ENCODE results near the gene MEI1.
"Not testable (repeated sequence)": the region's sequence is repeated elsewhere in the genome, so short reads cannot be mapped to it uniquely, and the experiment has no call there.

Gene MEI1

DNA sequence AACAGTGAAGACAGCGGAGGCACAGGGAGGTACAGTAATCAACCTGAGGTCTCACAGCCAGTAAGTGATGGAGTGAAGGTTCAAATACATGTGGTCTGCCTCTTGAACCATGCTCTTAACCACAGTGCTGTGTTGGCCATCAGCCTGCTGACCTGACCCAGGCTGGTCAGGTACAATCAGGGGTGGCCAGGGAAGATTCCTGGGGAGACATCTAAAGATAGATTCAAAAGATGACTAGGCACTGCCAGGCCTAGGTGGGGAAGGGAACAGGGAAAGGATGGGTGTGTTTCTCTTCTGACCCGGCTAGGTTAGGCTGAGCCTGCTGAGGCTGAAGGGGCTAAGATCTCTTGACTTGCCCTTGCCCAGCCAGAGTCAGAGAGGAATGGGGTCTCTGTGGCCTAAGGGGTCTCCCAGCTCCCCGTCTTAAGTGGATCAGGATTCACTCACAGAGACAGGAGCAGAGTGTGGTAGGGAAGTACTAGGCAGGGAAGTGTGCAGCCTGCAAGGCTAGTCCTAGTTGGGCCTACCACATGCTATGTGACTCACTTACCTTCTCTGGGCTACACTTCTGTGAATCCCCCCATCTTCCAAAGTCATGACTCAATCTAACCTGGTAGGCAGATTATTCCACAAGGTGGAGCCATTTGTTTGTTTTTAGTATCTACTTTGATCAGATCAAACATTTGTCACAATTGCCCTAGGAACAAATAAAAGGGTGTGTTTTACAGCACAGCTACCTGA lies 123.2 kb downstream of the MEI1 start:
- peak; percentile 82 for DNase-seq (ENCODE audit: low spot score)

DNA sequence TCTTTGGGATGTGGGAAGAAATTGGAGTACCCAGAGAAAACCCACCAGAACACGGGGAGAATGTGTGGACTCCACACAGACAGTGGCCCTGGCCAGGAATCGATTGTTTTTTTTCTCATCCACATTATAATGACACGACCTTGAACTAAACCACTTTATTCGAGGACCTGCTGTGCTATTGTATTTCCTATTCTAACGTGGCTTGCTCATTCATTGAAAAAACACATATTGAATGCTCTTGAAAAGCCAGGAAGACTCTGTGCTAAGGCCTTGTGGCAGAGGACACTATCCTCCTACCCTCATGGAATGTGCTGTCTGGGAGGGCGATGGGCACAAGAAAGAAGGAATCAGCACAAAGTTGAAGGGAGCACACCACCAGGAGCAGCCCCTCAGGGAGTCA lies 124.5 kb downstream of the MEI1 start:
- no peak for DNase-seq (ENCODE audit: low spot score)

DNA sequence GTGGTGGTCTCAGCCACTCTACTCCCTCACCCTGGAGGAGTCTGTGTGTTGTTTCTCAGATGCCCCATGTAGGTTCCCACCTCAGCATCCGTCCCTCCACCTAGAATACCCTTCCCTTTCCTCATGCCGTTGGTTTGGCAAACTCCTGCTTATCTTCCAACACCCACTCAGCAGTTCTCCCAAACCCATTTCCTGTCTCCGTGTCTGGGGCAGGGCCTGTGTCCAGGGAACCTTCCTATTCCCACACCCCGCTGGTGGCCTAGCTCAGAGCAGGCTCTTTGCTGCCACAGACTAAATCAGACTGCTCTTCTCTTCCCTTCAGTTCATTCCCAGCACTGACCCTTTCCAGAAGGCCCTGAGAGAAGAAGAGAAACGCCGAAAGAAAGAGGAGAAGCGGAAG lies 126.1 kb downstream of the MEI1 start:
- no peak for DNase-seq (ENCODE audit: low spot score)

DNA sequence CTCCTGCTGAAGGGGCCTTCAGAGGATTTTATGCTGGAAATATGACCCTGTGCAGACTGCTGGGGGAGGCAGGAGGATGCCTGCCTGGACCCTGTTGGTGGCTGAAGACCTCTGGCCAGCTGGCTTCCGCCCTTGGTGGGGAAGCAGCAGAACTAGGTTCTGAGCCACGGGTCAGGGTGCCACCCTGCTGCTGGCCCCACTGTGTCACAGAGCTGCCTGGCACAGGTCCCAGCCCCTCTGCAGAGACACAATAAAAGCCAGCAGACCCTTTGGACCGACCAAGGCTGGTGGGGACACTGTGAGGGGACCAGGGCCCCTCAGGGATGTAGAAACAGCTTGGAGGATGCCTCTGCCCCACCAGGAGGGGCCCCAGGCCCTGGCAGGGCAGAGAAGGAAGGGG lies 126.7 kb downstream of the MEI1 start:
- DNase-seq (ENCODE audit: low spot score), result no peak

DNA sequence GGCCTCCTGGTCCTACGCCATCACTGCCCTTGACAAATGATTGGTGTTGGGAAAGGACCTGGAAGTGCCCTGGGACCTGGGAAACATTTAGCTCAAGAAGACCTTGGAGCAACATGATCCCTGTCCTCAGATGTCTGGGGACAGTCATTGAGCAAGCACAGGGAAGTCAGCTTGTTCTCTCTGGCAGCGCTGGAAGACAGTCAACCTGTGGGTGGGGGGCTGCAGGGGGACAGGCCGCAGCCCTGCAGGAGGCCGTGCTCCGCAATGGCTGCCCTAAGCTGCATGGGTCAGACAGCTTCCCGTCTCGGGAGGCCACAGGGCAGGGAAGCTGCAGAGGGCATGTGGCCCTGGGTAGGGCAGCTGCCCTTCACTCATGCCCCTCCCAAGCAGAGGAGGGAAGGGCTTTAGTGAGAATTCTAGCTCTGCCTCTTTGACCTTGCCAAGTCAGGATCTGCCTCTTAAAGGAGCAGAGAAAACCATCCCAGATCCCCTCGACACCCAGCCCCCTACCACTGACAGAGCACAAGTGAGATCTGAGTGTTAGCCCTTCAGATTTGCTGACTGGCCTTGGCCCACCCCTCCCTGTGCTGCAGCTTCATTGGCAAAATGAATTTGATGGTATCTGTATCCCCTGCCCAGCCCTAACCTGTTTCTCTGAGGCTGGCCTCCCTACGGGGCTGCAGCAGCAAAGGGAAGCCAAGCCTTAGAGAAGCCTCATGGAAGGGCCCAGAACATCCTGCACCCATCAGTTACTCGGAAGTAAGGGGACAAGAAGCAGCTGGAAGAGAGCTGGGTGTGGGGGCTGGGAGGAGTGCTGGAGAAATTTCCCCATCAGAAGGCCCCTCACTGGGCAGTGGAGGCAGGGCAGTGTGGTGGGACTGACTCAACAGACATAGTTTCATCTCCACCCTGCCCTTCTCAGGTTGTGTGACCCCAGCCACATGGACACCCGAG lies 127.4 kb downstream of the MEI1 start:
- DNase-seq (ENCODE audit: low spot score), result no peak

DNA sequence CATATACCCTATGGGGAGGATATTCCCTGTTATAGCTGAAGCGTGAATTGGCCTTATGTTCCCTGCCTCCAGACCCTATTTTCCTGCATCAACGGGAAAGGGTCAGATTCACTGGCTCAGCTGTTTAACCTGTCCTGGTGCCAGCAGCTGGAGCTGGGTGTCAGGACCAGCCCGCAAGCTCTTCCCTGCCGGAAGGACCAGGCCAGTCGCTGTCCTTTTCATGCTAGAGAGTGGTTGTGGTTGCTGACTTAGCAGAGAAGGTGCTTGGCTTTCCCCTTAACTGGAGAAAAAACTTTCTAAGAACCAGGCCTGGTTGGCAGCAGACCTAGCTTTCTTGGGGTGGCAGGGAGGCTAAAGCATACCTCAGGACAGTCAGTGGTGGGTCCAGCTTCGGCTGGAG lies 128.4 kb downstream of the MEI1 start:
- no peak for DNase-seq (ENCODE audit: low spot score)

DNA sequence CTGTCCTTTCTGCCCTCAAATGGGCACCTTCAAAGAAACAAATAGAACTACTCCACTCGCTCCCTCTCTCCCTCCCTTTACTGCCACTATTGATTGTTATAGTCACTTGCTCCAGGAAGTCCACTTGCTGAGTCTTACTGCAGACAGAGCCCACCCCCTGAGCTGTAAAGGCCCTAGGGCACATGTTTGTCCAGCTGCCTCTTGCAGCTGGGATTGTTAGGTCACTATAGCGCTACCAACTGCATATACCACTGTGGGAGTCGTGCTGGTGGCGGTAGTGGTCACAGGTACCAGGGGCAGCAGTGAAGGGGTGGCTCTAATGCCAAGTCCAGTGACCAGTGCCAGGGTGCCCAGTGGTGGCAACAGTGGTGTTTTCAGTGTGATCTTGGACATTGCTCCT lies 129.2 kb downstream of the MEI1 start:
- DNase-seq (ENCODE audit: low spot score), result no peak

DNA sequence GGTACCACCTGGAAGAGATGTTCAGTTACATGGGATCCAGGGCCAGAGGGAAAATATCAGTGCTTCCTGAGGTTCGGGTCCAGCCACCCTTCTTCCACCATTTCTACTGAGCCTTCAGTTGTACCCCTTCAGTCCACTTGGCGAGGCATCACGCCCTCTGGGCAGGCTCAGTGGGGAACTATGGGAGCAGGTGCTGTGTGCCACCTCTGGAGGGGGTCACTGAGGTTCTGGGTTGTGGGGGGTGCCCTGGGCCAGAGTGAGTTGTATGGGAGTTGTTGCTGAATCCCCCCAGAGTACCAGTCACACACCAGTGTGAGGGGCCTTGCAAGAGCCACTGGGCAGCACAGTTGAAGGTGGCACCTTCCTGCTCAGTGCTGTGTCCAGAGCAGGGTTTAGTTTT lies 130.9 kb downstream of the MEI1 start:
- DNase-seq (ENCODE audit: low spot score), result no peak

DNA sequence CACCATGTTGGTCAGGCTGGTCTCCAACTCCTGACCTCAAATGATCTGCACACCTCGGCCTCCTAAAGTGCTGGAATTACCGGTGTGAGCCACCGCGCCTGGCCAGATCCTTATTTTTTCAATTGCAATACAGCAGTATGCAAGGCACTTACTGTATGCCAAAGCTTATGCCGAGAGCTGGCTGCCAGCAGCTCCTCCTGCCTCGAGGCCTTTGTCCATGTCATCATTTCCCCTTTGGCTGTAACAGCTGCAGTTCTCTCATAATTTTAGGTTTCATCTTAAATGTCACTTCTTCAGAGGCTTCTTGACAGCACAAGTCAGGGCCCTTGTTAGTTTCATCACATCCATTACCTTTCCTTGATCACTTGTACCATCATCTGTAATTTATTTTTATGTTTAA lies 132.1 kb downstream of the MEI1 start:
- DNase-seq (ENCODE audit: low spot score), result peak; percentile 41

DNA sequence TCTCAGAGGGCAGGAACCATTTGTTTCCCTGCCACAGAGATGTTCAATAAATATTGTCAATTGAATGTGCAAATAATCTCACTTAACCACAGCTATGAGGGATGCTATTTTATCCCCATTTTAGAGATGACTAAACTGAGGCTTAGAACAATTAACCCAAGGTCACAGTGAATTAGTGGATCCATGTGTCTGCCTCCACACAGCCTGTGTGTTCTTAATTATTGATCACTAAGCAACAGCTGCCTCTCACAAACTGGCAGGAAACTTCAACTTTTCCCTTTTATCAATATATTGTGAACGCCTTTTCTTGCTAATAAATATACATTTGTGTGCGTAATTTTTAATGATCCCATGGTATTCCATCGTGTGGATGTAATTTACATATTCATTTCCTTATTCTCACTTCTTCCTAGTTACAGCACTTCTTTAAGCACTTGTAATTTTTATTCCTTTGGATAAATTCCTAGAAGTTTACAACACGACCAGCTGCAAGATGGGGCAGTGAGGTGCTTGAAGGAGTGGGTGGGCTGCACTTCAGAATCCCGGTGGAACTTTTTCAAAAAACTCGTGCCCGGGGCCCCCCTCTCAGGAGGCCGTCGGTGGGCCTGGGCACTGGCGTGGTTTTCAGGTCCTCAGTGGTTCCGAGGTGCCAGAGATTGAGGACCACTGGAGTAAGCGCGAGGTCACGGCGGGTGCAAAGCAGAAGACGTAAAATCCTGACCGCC lies 132.7 kb downstream of the MEI1 start:
- DNase-seq (ENCODE audit: low spot score), result no peak

DNA sequence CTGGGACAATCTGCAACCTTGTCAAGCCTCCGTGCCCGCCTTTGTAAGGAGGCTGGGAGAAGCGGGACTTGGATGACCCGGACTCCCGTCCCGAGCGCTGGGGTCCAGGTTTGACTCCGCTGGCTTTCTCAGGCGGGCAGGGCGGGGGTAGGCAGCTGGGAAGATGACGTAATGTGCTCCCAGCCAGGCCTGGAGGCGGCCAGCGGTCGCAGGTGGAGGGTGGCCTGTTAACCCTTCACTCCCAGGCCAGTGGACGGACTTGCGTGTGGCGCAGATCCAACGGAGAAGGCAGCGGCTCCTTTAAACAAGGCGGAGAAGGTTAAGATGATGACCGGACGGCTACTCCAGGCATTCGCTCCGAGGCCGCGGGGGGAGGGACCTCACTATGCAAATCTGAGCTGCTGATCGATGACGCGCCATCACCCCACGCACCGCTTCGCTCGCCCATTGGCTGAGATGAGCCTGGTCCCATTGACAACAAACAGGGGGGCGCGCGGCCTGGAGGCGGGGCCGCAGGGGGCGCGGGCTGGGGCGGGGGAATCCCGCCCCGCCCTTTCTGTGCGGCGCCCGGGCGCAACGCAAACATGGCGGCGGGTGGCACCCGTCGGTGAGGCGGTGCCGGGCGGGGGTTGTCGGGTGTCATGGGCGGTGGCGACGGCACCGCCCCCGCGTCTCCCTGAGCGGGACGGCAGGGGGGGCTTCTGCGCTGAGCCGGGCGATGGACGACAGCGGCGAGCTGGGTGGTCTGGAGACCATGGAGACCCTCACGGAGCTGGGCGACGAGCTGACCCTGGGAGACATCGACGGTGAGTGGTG lies 133.5 kb downstream of the MEI1 start, which contains the start of gene SREBF2:
TSS of gene SREBF2 (plus strand) at position 553 of the 816 bp plus-strand sequence. CDS start at position 719, 166 bp downstream.
- peak; percentile 100 for DNase-seq (ENCODE audit: low spot score)

DNA sequence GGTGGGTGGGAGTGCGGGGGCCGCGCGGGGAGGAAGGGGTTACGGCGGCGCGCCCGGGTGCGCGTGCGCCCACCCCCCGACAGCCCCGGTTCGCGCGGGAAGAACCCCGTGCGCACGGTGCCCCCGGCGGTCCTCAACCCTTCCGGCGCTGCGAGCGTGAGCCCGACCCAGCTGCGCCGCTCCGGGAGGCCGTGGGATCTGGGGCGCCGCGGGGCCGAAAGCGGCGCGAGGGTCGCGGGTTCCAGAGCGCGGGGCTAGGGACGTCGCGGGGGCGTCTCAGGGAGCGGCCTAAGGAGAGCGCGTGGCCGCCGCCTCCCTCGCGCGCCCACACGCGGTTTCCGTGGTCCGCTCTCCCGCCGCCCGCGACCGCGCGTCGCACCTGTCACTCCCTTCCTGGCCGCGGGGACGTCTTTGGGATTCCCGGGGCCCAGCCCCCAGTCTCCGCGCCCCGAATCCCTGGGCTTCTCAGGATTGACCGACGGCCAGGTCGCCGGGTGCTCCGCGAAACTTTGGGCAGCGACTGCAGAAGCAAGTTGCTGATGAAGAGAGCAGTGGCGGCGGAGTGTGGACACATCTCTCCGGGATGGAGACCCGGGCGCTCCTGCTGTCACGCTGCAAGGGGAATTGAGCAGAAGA lies 134.2 kb downstream of the MEI1 start:
- peak; percentile 47 for DNase-seq (ENCODE audit: low spot score)

DNA sequence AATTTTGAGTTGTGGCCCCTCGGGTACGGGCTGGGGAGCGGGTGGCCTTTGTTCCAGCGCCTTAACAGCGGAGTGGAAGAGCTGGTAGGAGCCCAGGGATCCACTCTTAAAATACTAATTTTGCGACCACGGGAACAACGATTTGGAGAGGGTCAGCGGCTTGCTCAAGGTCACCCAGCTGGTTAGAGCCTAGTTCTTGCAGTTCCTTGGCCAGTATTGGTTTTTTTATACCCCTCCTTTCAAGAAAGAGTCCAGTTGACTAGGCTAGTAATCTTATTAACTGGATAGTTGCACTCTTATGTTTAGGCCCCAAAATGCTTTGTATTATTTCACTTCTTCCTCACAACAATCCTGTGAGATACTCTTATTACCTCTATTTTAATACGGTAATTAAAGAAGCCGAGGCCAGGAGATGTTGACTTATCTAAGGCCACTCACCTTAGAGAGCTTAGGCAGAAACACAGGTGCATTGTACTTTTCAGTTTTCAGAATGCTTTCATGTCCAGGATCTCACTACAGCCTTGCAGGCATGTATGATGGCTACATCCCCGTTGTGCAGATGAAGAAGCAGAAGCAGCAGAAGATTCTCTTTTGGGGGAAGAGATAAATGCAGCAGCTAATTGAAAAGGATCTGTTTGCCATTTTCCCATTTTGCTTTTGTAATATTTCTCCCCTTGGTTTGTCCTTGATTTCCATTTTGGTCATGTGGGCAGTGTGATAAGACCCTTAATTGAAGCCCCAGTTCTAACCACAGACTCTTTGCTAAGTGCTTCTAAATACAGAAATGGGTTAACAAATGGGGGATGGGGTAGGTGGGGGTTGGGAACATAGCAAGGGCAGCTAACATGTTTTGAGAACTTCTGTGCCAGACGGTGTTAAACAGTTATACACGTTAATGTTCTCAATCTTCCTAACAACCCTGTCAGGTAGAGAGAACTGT lies 135.0 kb downstream of the MEI1 start:
- peak; percentile 54 for DNase-seq (ENCODE audit: low spot score)

DNA sequence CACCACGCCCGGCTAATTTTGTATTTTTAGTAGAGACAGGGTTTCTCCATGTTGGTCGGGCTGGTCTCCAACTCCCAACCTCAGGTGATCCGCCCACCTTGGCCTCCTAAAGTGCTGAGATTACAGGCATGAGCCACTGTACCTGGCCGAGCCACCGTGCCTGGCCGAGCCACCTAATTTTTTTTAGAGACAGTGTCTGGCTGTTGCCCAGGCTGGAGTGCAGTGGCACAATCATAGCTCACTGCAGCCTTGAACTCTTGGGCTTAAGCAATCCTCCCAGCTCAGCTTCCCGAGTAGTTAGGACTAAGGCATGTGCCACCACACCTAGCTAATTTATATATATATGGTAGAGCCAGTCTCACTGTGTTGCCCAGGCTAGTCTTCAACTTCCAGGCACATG lies 136.2 kb downstream of the MEI1 start:
- DNase-seq (ENCODE audit: low spot score), result not testable (repeated sequence)

DNA sequence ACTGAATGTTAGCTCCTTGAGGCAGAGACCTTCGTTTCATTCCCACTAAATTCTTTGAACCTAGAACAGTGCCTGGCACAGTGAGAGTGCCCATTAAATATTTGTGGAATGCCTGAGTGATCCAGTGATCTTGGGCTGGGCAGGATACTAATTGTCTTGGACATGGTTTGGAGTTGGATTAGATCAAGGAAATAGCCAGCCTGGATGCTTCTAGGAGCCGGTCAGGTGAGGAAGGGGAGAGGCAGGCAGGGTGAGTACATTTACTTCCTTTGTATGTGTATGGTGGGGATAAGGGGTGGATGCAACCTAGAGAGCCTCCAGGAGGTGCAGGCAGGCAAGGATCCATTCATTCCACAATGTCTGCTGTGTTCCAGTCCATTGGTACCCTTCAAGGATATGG lies 137.2 kb downstream of the MEI1 start:
- no peak for DNase-seq (ENCODE audit: low spot score)

DNA sequence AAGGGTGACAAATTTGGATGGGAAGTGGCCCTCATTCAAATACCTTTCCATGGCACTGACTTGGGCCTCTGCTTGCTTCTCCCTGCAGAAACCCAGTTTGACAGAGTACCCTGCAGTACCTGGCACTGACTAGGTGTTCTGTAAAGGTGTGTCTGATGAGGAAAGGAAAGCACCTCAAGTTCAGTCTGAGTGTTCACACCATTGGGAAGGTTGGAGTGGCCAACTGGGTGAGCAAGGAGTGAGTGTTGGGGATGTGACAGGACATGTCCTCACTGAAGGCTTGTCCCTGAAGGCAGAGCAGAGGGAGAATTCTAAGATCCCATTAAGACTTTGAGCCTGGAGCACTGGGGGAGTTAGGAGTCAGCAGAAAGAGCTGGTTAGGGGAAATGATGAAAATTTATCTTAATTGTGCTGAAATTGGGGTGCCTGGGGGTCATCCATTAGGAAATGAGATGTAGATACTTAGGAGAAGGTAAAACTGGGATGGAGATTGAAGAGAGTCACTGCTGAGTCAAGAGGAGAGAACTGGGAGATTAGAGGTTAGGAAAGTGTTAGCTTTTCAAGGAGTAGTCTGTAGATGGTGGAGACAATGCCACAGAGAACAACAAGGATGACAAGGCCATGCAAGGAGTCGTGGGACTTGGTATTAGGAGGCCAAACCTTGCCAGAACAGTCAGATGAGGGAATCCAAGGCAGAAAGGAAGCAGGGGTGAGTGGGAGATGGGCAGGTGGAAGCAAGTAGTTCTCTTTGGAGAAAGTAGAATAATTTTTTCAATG lies 139.7 kb downstream of the MEI1 start:
- no peak for DNase-seq (ENCODE audit: low spot score)

DNA sequence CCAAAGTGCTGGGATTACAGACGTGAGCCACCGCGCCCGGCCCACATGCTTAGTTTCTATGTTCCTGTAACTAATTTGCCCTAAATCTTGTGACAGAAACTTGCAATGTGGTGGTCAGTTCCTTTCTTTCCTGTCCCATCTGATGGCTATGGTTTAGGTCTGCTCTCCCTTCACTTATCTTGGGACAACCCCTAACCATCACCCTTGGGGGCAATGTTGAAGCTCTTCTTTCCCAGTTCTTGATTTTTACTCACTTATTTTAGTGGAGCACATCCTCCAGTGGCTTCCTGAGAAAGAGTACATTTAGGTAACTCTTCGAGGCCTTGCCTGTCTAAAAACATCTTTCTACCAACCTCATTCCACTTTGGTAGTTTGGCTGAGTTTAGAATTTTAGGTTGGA lies 140.9 kb downstream of the MEI1 start:
- DNase-seq (ENCODE audit: low spot score), result peak; percentile 19

DNA sequence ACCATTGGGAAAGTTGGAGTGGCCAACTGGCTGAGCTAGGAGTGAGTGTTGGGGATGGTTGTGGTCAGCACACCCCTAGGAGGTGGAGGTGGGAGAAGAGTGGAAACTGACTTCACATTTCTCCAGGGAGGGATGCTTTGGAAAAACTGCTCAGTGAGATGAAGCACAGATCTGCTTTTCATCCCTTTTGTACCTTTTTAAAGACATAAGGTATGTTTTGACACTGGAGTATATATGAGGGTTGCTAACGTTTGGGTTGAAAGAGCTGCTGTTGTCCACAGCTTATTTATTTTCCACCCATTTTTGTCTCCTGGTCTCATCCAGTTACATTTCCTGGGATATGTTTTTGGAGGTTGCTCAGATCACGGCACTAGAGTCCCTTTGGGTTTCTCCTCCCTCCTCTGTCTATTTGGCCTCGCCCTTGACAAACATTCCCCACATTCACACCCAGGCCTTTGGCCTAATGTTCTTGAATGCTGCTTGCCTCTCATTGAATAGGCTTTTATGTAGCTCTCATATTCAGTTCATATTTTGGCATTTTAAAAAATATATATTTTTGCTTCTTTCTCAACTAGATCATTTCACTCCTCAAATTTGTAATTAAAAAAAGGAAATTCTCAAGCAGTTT lies 141.9 kb downstream of the MEI1 start:
- peak; percentile 35 for DNase-seq (ENCODE audit: low spot score)
